GM18951 (cell line): ENCODE data around the gene RNF145.
"Not testable (repeated sequence)": the region's sequence is repeated elsewhere in the genome, so short reads cannot be mapped to it uniquely, and the experiment has no call there.

Experiments
- POLR2A ChIP-seq: IDR thresholded peaks from 4 replicates; pipeline ENCODE4 v1.6.1; 2011; ENCODE audit warnings: mild to moderate bottlenecking; ENCODE audit not compliant: insufficient read length, insufficient read depth; ENCODE audit errors: extremely low read depth
- in situ Hi-C: fragments of 300-500 bp; cut with MboI; formaldehyde crosslinking; loops from one replicate; pipeline ENCODE4 v1.12.0; 2022; ENCODE audit warnings: low sequenced_read_pairs, mixed read lengths, inconsistent platforms; ENCODE audit not compliant: unreplicated experiment

The RNF145 gene

GRCh38 chr5:159139802-159140201, 69.6 kb downstream of the RNF145 start:
- TF ChIP-seq POLR2A: no peak
- in situ Hi-C loops: loop anchor here (10.0 to 25.0 kb wide), 3 partner anchors 965 to 1328 kb away; no protein-coding TSS in a partner anchor

GRCh38 chr5:159135896-159136531, 73.3 kb downstream of the RNF145 start:
- in situ Hi-C loops: loop anchor here (10.0 to 25.0 kb wide), 3 partner anchors 961 to 1324 kb away; no protein-coding TSS in a partner anchor
- TF ChIP-seq POLR2A: no peak

- TF ChIP-seq POLR2A: no peak
- in situ Hi-C loops: loop anchor here (10.0 to 25.0 kb wide), 3 partner anchors 958 to 1321 kb away; no protein-coding TSS in a partner anchor
Measured at GRCh38 chr5:159133041-159133741, 76.2 kb downstream of the RNF145 start.

- in situ Hi-C loops: loop anchor here (10.0 to 25.0 kb wide), 3 partner anchors 958 to 1320 kb away; no protein-coding TSS in a partner anchor
- no peak for TF ChIP-seq POLR2A
Measured at GRCh38 chr5:159132429-159133040, 76.8 kb downstream of the RNF145 start.

- TF ChIP-seq POLR2A: no peak
- in situ Hi-C loops: loop anchor here (10.0 to 25.0 kb wide), 3 partner anchors 957 to 1320 kb away; no protein-coding TSS in a partner anchor
Measured at GRCh38 chr5:159131951-159132350, 77.4 kb downstream of the RNF145 start.

GRCh38 chr5:159130871-159131270, 78.5 kb downstream of the RNF145 start:
- no peak for TF ChIP-seq POLR2A
- in situ Hi-C loops: loop anchor here (10.0 to 25.0 kb wide), 3 partner anchors 956 to 1319 kb away; no protein-coding TSS in a partner anchor

- TF ChIP-seq POLR2A: no peak
- in situ Hi-C loops: loop anchor here (25.0 kb wide), 2 partner anchors 1041 to 1316 kb away; no protein-coding TSS in a partner anchor
Measured at GRCh38 chr5:159128070-159128541, 81.2 kb downstream of the RNF145 start.

- no peak for TF ChIP-seq POLR2A
- in situ Hi-C loops: no loop called here
Measured at GRCh38 chr5:159123700-159124099, 85.7 kb downstream of the RNF145 start.

GRCh38 chr5:159123189-159123588, 86.2 kb downstream of the RNF145 start:
- in situ Hi-C loops: no loop called here
- no peak for TF ChIP-seq POLR2A

GRCh38 chr5:159121061-159121460, 88.3 kb downstream of the RNF145 start:
- TF ChIP-seq POLR2A: no peak
- in situ Hi-C loops: no loop called here

- no peak for TF ChIP-seq POLR2A
- in situ Hi-C loops: no loop called here
Measured at GRCh38 chr5:159120446-159120845, 88.9 kb downstream of the RNF145 start.

- in situ Hi-C loops: not testable (repeated sequence)
Measured at GRCh38 chr5:159119842-159120241, 89.5 kb downstream of the RNF145 start.

GRCh38 chr5:159118958-159119659, 90.2 kb downstream of the RNF145 start:
- in situ Hi-C loops: not testable (repeated sequence)
